PFSK-1 (cell line): ENCODE data around the gene PSORS1C2.

Source experiments
- FOXP2 ChIP-seq: optimal IDR thresholded peaks from 2 replicates; pipeline ENCODE3; 2011; ENCODE audit warnings: borderline replicate concordance, control low read depth, inconsistent platforms; ENCODE audit not compliant: insufficient read depth; ENCODE audit errors: extremely low read length, extremely low read depth
- POLR2AphosphoS5 ChIP-seq: IDR thresholded peaks from 2 replicates; pipeline ENCODE4 v1.6.1; 2012; ENCODE audit warnings: low read depth, mild to moderate bottlenecking, control low read depth, low read length, moderate library complexity
- SIN3A ChIP-seq: IDR thresholded peaks from 2 replicates; pipeline ENCODE4 v1.6.1; 2012; ENCODE audit warnings: mild to moderate bottlenecking, low read length, moderate library complexity, borderline replicate concordance; ENCODE audit not compliant: insufficient read depth
- TAF1 ChIP-seq: IDR thresholded peaks from 2 replicates; pipeline ENCODE4 v1.6.1; 2012; ENCODE audit warnings: low read length, control low read depth, borderline replicate concordance; ENCODE audit not compliant: insufficient read depth
- TF ChIP-seq, protein P1 (sequence below), 2 experiments: IDR thresholded peaks; 2 replicates each; pipeline versions ENCODE4 v1.6.1 to v1.8.0; 2011 to 2012; ENCODE audit warnings: low read depth in 2 of 2, low read length in 2 of 2, control low read depth in 1 of 2, inconsistent platforms in 1 of 2, mild to moderate bottlenecking in 1 of 2, moderate library complexity in 1 of 2; ENCODE audit not compliant: insufficient read depth in 1 of 2

Gene PSORS1C2

DNA sequence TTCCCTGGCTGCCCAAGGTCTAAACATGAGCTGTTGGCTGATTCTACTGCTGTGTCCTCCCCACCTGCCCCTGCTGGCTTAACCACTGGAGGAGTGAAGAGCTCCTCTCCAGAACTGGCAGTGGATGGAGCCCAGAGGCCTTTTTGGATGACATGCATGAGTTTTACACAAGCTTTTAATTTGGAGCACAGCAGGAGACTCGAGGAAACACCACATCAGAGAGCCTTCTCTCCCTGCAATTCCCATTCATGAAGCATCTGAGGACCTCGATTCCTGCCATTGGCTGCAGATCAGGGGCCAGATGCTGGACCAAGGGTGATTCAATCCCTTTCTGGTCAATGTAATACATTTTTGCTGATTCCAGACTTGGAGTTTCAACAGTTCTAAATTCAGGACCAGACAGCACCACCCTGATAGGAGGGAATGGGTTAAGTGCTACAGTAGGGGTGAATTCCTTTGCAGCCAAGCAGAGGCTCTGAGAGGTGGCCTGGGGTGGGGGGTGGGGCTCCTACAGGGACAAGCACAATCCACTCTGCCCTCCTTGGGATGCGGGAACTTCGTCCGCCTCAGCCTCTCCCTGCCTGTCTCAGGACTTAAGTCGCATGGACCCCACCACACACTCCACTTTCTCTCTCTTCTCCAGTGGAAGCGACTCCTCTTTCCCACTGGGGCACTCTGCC lies 24.9 kb downstream of the PSORS1C2 start:
- TF ChIP-seq POLR2AphosphoS5, result no peak; the same call in 1 of the 2 replicates
- no peak for TF ChIP-seq TAF1
- no peak for TF ChIP-seq FOXP2
- no peak for TF ChIP-seq SIN3A

DNA sequence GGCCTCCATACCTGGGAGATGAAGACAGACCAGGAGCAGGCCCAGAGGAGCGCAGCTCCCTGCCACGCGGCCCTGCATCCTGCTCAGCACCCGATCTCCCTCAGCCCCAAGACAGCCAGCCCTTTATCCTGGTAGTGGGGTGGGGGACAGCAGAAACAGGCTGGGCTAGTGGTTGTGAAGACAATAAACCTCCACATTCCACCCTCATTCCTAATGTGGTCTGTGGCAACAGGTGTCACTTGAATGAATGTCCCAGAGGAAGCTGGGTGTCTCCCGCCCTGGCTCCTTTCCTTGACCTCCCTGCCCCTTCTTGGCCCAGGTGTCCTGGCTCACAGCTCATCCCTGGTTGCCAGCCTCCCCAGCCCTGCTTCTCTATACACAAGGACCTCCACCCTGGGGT lies 26.4 kb downstream of the PSORS1C2 start, which contains the start of gene C6orf15:
Gene C6orf15 (minus strand): TSS at position 98 of the 400 bp plus-strand sequence. CDS start 20 bp downstream, at position 78.
- no peak for TF ChIP-seq FOXP2
- TF ChIP-seq SIN3A, result no peak
- no peak for TF ChIP-seq TAF1
- TF ChIP-seq POLR2AphosphoS5, result no peak
- TF ChIP-seq, protein P1, sequence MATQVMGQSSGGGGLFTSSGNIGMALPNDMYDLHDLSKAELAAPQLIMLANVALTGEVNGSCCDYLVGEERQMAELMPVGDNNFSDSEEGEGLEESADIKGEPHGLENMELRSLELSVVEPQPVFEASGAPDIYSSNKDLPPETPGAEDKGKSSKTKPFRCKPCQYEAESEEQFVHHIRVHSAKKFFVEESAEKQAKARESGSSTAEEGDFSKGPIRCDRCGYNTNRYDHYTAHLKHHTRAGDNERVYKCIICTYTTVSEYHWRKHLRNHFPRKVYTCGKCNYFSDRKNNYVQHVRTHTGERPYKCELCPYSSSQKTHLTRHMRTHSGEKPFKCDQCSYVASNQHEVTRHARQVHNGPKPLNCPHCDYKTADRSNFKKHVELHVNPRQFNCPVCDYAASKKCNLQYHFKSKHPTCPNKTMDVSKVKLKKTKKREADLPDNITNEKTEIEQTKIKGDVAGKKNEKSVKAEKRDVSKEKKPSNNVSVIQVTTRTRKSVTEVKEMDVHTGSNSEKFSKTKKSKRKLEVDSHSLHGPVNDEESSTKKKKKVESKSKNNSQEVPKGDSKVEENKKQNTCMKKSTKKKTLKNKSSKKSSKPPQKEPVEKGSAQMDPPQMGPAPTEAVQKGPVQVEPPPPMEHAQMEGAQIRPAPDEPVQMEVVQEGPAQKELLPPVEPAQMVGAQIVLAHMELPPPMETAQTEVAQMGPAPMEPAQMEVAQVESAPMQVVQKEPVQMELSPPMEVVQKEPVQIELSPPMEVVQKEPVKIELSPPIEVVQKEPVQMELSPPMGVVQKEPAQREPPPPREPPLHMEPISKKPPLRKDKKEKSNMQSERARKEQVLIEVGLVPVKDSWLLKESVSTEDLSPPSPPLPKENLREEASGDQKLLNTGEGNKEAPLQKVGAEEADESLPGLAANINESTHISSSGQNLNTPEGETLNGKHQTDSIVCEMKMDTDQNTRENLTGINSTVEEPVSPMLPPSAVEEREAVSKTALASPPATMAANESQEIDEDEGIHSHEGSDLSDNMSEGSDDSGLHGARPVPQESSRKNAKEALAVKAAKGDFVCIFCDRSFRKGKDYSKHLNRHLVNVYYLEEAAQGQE (IDR thresholded peaks at IDR 0.05; ENCODE audit: insufficient read depth in 1 of 2, low read depth in 2 of 2, low read length in 2 of 2), result no peak

DNA sequence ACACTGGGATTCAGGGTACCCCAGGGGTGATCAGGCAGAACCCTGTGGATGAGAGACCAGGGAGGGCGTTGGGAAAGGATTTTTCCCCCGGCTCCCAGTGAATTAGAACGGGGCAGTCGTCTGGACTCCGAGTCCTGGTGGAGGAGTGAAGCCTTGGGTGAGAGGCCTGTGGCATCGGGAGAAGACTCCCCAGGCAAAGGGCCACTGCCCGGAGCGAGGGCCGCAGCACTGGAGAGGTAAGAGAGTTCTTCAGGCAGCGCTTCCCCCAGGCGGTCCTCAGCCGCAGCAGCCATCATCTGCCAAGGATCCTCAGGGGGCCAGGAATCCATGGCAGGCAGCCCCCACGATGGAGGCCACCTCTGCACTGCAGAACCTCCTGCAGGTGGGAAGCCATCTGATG lies 27.2 kb downstream of the PSORS1C2 start:
- TF ChIP-seq, protein P1 (IDR thresholded peaks at IDR 0.05; ENCODE audit: insufficient read depth in 1 of 2, low read depth in 2 of 2, low read length in 2 of 2), result no peak

DNA sequence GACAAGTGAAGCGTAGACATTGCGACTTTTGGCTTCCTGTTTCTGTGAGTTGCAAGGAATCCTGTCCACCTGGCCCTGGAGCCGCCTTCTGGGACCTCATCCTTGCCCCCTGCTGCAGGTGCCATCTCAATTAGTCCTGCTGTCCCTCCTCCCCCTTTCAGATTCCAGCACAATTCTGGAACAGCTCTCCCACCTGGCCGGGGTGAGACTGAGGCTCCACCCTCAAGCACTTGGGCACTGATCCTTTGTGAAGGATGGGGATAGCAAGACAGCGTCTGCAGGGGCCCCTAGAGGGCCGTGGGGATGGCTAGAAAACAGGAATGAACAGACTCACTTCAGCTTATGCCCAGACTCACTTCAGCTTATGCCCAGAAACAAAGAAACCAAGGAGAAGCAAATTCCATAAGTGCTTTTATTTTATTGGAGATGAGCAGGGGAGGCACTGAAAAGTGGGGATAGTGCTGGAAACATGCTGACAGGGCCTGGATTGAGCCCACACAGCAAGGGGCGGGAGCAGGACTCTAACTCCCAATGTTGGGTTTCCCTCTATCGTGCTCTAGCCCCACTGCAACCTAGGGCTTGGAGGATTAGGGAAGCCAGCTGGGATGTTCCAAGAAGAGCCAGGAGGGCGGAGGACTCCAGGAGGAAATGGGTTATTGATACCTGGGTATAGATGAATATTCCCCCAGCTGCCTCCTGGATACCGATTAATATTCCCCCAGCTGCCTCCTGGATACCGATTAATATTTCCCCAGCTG lies 27.9 kb downstream of the PSORS1C2 start:
- TF ChIP-seq SIN3A (no peak), TAF1 (no peak), FOXP2 (no peak), POLR2AphosphoS5 (no peak)
- TF ChIP-seq, protein P1 (IDR thresholded peaks at IDR 0.05; ENCODE audit: insufficient read depth in 1 of 2, low read depth in 2 of 2, low read length in 2 of 2), result no peak

DNA sequence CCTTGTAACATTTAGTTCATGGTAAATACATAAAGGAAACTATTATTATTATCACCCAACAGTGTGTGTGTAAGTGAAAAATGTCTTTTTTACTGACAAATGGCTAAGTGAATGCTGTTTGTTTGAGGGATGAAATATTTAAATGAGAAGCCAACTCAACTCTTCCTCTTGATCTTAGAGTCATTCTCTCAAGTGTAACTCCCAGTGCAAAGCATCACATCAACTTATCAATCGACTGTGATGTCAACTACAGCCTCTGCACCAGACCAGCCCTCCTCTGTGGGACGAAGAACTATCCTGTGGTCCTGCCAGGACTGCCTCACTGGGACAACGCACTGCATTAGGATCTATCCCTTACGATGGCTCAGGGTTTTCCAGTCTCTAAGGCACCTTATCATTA lies 31.8 kb downstream of the PSORS1C2 start:
- TF ChIP-seq, protein P1 (IDR thresholded peaks at IDR 0.05; ENCODE audit: insufficient read depth in 1 of 2, low read depth in 2 of 2, low read length in 2 of 2), result no peak
- no peak for TF ChIP-seq TAF1
- no peak for TF ChIP-seq POLR2AphosphoS5
- TF ChIP-seq FOXP2, result no peak
- no peak for TF ChIP-seq SIN3A
